Measurements from ENCODE around the gene TADA2B.

The TADA2B gene

DNA sequence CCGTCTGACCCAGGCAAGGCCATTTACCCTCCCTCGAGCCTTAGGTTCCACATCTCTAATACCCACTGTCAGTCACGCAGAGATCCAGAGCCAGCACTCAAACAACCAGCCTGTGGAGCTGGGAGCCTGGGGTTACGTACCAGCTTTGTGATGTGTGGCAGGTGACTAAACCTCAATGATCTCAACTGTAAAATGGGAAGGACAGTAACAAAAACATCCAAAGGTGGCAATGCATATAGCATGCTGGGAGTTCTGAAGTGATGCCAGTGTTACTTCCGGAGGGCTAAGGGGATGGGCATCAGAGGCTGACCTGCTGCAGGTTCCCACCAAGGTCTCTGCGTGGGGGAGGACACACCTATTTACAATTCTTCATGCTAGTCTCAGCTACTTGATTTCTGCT lies 18.6 kb downstream of the TADA2B start:
- TF ChIP-seq CTCF (IDR thresholded peaks at IDR 0.05; ENCODE audit: control extremely low read depth, extremely low read depth, low read depth, missing control alignments), result no peak
- no peak for DNase-seq (ENCODE audit: extremely low spot score)
- POLR2A ChIA-PET, result no interaction called here
- CTCF ChIA-PET, result interaction anchor here (0.7 to 7.0 kb wide), 10 partner anchors 9 to 87 kb away, joined by 3 to 45 read pairs (median 4); partner anchors contain the start of gene TADA2B

- POLR2A ChIA-PET, result no interaction called here
- CTCF ChIA-PET, result interaction anchor here (0.7 to 7.0 kb wide), 8 partner anchors 9 to 75 kb away, joined by 3 to 45 read pairs (median 3); partner anchors contain the start of gene TADA2B
- TF ChIP-seq CTCF (IDR thresholded peaks at IDR 0.05; ENCODE audit: control extremely low read depth, extremely low read depth, low read depth, missing control alignments), result no peak
- DNase-seq (ENCODE audit: extremely low spot score), result no peak
Measured at GRCh38 chr4:7062816-7063215, 19.6 kb downstream of the TADA2B start.

- ChIA-PET POLR2A (no interaction called here), CTCF (interaction anchor here (0.7 to 7.0 kb wide), 6 partner anchors 8 to 76 kb away, joined by 3 to 45 read pairs (median 4); partner anchors contain the start of gene TADA2B)
- no peak for DNase-seq (ENCODE audit: extremely low spot score)
- no peak for TF ChIP-seq CTCF (IDR thresholded peaks at IDR 0.05; ENCODE audit: control extremely low read depth, extremely low read depth, low read depth, missing control alignments)
Measured at GRCh38 chr4:7063362-7063761, 20.2 kb downstream of the TADA2B start.

DNA sequence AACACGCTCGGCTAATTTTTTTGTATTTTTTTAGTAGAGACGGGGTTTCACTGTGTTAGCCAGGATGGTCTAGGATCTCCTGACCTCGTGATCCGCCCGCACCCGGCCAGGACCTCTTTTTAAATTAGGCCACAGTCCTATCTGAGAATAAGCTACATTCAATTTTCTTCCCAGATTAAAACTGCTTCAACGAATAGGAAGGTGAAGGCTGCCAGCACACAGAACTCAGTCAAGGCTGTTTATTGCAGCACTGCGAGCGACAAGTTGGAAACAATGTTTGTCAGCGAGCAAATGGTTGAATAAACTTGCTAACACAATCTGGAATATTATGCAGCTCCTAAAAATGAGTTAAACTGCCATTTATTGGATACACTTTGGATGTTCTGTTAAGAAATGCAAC lies 22.8 kb downstream of the TADA2B start:
- TF ChIP-seq CTCF (IDR thresholded peaks at IDR 0.05; ENCODE audit: control extremely low read depth, extremely low read depth, low read depth, missing control alignments), result no peak
- no peak for DNase-seq (ENCODE audit: extremely low spot score)
- CTCF ChIA-PET, result interaction anchor here (1.3 to 7.3 kb wide), 7 partner anchors 9 to 736 kb away, joined by 3 to 115 read pairs (median 8); partner anchors contain the start of gene TADA2B
- POLR2A ChIA-PET, result no interaction called here

- no peak for DNase-seq (ENCODE audit: extremely low spot score)
- ChIA-PET CTCF (interaction anchor here (0.9 to 7.3 kb wide), 10 partner anchors 10 to 739 kb away, joined by 3 to 115 read pairs (median 6); partner anchors contain the start of gene TADA2B), POLR2A (interaction anchor here (0.6 to 1.1 kb wide), 2 partner anchors 11 to 274 kb away, joined by 3 to 4 read pairs; no protein-coding TSS in a partner anchor)
- TF ChIP-seq CTCF (IDR thresholded peaks at IDR 0.05; ENCODE audit: control extremely low read depth, extremely low read depth, low read depth, missing control alignments), result no peak
Measured at GRCh38 chr4:7066493-7066892, 23.3 kb downstream of the TADA2B start.

DNA sequence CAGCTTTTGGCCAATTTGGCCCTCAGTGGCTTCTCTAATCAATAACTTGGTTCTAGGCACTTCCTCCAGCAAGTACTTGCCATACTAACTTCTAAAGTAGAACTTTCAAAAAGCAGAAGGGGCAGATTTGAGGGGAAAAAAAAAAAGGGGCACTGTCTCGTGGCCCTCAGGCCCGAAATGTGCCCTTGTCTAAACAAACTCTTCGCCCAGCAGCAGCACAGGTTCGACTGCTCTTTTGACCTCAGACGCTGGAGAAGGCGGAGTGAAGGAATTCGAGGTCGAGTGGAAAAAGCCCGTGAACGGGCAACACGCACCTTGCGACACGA lies 23.9 kb downstream of the TADA2B start:
- POLR2A ChIA-PET, result interaction anchor here (1.1 to 1.6 kb wide), 4 partner anchors 8 to 24 kb away, joined by 3 to 16 read pairs (median 6); partner anchors contain the start of gene TADA2B
- DNase-seq (ENCODE audit: extremely low spot score), result no peak
- TF ChIP-seq CTCF (IDR thresholded peaks at IDR 0.05; ENCODE audit: control extremely low read depth, extremely low read depth, low read depth, missing control alignments), result no peak
- CTCF ChIA-PET, result interaction anchor here (0.9 to 7.3 kb wide), 14 partner anchors 8 to 740 kb away, joined by 3 to 115 read pairs (median 4); partner anchors contain the start of gene TADA2B

Measured in GM10248 (cell line).